DMS79 treated with DMSO at 0.1 percent for 48 hours (cell line): ENCODE measurements around the gene ECSCR.
"Not testable (repeated sequence)": the region's sequence is repeated elsewhere in the genome, so short reads cannot be mapped to it uniquely, and the experiment has no call there.

ENCODE experiments used
- DNase-seq: peaks from one replicate; lab custom pipeline; 2025; lab: John Stamatoyannopoulos, UW

Gene ECSCR

GRCh38 chr5:139446956-139447779, 15.4 kb downstream of the ECSCR start:
- DNase-seq: no peak

- no peak for DNase-seq
Measured at GRCh38 chr5:139445325-139446170, 17.0 kb downstream of the ECSCR start.

GRCh38 chr5:139443831-139444453, 18.6 kb downstream of the ECSCR start:
- DNase-seq: no peak

GRCh38 chr5:139440416-139440815, 22.1 kb downstream of the ECSCR start:
- not testable (repeated sequence) for DNase-seq

- DNase-seq: peak; percentile 81
Measured at GRCh38 chr5:139439013-139439903, 23.3 kb downstream of the ECSCR start, which contains the start of gene DNAJC18. Gene DNAJC18 (minus strand): TSS chr5:139439525. CDS start chr5:139439445, 80 bp downstream.

- DNase-seq: no peak
Measured at GRCh38 chr5:139438707-139439012, 23.9 kb downstream of the ECSCR start.

GRCh38 chr5:139435676-139436075, 26.9 kb downstream of the ECSCR start:
- DNase-seq: no peak

- no peak for DNase-seq
Measured at GRCh38 chr5:139431706-139432105, 30.8 kb downstream of the ECSCR start.

- DNase-seq: no peak
Measured at GRCh38 chr5:139430015-139430414, 32.5 kb downstream of the ECSCR start.

GRCh38 chr5:139426203-139426885, 36.2 kb downstream of the ECSCR start:
- DNase-seq: no peak

GRCh38 chr5:139425497-139425896, 37.0 kb downstream of the ECSCR start:
- DNase-seq: no peak

GRCh38 chr5:139422307-139422893, 40.1 kb downstream of the ECSCR start:
- peak; percentile 13 for DNase-seq

- no peak for DNase-seq
Measured at GRCh38 chr5:139419226-139420192, 43.0 kb downstream of the ECSCR start.

- DNase-seq: no peak
Measured at GRCh38 chr5:139418793-139419192, 43.8 kb downstream of the ECSCR start.

- DNase-seq: peak; percentile 82
Measured at GRCh38 chr5:139417214-139417613, 45.3 kb downstream of the ECSCR start.

- no peak for DNase-seq
Measured at GRCh38 chr5:139416651-139417050, 45.9 kb downstream of the ECSCR start.

- no peak for DNase-seq
Measured at GRCh38 chr5:139415869-139416268, 46.7 kb downstream of the ECSCR start.

- DNase-seq: no peak
Measured at GRCh38 chr5:139415221-139415861, 47.2 kb downstream of the ECSCR start.

- DNase-seq: no peak
Measured at GRCh38 chr5:139414581-139415130, 47.9 kb downstream of the ECSCR start.
